Activated CD4-positive, CD25-positive, alpha-beta regulatory T cell treated with anti-CD3 and anti-CD28 coated beads, Interleukin-2, amount 50 U/mL, for 72 hours (primary cell): ENCODE results near the gene TTC7B.

Experiments
- DNase-seq: peaks from one replicate; pipeline ENCODE4 v3.0.0; 2021

TTC7B gene

DNA sequence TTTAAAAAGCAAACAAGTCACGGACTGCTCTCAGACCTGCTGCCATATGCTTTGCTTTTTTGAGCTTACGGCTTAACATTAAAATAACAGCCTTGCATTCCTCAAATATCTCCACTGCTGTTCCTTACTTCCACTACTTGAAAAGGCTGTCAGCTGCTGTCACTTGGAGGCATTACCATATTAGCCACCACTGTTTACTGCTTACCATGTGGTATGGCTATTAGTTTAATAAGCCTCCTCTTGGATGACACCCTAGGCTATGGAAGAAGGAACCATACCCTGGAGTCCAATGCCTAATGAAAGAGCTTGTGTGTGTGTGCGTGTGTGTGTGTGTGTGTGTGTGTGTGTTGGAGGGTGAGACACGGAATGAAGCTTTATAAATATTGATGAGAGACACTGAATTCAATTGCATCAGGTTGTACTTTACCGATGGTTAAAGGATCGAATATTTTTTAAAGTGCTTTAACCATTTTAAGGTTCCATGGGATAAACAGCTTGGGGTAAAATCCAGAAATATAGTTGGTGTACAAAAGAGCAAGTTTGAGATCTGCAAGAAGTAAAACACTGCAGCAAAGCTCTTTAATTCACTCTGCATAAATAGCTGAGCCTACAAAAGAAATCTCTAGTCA, 174.5 kb downstream of the TTC7B start:
- no peak for DNase-seq

DNA sequence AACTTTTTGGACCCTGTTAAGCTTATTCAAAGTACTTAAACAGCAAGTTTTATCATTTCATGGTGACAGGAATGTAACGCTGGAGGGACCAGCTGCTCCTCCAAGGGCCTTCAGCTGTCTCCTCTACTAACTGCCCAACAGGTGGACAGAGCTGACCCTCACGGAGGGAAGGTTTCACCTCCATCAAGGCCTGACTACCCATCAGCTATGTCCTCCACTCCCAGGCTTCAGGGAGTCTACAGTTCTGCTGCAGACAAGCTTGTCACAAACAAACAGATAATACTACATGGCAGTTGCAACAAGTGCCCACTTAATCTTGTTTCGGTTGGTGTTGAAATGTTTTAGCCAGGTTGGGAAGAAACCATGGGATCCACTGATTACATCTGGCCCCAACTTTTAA, 175.1 kb downstream of the TTC7B start:
- no peak for DNase-seq

DNA sequence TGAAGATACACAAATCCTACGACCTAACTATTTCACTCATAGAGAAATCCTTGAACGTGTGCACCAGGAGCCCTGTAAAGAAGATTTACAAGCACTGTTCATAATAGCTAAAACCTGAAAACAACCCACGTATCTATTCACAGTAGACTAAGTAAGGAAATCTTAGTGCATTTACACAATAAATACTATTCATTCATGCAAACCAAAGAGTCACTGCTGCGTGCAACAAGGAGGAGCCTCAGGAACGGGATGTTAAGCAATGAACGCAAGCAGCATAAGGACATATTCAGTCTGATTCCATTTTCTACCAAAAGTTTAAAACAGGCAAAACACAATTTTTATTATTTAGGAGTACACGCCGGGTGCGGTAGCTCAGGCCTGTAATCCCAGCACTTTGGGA, 176.6 kb downstream of the TTC7B start:
- no peak for DNase-seq

DNA sequence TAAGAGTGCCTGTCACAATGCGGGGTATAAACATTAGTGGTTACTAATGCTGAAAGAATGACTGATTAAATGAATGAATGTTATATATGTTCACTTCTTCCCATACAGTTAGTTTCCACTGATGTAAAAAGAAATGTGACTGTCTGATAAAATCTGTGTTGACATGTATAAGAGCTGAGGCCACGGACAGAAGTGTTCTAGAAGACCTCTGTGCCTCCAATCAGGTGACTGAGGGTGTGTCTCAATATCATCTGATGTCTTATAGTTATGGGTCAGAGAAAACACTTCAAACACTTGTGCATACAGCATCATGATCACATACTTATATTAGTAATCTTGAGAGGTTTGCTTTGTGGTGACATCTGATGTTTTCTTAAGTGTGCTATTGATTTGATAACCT, 183.4 kb downstream of the TTC7B start:
- DNase-seq: no peak

DNA sequence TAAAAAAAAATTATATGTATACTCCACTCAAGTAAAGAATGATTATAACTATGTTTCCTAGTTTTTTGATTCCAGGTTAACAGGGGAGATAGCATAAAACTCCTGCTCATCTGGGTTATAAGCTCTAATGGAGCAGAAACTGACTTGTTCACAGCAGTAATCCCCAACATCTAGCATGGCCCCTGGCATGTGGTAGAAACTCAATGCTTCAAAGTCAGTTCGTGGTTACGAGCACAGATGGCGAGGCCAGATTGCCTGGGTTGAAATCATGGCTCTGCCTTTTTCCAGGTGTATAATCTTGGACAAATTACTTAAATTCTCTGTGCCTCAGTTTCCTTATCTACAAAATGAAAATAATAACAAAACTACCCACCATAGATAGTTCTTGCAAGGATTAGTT, 183.8 kb downstream of the TTC7B start:
- no peak for DNase-seq

DNA sequence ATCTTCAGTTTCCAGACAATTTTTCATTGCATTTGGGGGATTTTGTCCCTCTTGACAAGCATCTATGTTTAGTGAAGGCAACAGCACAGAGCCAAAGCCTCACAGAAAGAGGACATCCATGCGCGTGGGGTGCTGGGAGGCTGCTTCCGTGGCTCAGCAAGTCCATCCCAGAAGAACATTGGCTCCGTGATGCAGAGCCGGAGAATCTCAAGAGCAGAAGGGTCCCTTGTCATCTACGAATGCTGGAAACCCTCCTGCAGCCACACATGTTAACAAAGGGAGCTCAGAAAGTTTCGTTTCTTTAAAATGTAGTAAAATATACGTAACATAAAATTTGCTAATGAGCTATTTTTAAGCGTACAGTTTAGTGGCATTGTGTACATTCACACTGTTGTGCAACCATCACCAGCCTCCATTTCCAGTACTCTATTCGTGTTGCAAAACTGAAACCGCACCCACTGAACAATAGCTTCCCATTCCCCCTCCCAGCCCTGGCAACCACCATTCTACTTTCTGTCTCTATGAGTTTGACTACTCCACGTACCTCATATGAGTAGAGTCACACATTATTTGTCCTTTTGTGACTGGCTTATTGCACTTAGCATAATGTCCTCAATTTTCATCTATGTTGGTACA, 185.9 kb downstream of the TTC7B start:
- no peak for DNase-seq

DNA sequence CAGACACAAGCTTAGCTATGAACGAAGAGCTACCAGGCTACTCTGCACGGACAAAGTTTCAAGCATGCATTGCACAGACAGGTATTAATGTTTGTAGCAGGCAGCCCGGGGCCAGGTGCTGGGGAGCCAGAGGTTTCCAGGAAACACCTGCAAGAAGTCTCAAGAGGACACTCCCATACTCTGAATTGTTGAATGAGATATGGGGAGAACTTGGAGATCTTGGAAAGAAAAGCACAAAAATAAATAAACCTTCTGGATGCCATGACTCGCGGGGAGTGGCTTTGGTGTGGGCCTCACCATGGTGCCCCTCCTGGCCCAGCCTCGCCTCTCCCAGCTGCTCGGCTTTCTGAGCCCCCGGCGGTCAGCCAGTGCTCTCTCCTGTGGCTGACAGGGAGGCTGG, 186.8 kb downstream of the TTC7B start:
- DNase-seq: no peak

DNA sequence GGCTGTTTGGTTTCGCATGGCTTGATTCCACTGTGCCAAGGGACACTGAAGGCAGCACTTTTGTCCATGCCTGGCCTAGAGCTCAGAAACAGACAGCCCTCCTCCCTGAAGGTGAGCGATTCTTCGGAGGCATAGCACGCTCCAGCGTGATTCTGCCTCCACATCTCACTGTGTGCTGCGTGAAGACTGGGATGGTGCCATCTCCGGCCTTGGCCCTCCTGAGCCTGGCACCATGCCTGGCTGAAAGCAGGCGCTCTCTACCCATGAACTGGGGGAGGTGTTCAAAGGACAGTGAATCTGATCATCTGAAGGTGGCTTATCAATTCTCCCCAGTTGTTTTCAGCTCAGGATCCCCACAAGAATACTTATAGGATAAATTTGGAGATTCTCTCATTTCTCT, 187.4 kb downstream of the TTC7B start:
- no peak for DNase-seq

DNA sequence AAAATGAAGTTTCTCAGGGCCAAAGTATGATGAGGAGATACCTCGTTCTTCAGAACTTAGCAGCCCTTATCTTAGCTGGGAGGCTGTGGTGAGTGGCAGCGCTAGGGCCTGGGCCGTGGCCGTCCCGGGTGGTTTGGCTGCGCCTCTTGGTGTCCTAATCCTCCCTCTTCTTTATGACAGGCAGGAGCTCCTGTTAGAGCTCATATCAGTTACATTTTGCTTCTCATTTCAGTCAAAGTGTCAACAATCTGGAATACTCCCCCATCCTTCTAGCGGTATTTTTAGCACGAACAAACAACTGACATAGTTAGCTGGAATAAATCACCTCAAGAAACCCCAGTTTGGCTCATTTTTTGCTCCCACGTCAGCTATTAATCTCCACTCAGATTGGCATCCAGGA, 188.8 kb downstream of the TTC7B start:
- no peak for DNase-seq

DNA sequence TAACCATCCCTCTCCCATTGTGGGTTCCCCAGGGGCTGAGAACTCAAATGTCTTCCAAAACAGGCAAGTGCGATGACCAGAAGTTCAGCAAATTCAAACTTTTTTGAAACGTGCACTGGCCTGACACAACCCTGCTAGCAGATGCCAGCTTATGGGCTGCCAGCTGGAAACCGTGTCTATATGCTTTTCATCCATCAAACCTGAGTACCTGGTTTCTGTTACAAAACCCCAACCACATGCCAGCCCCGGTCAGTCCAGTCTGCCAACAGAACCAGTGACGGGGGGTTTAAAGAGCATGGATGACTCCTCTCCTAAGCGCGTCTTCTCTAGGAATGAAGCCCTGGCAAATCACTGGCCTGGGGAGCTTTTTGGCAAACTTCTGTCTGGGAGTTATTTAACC, 189.7 kb downstream of the TTC7B start:
- no peak for DNase-seq

DNA sequence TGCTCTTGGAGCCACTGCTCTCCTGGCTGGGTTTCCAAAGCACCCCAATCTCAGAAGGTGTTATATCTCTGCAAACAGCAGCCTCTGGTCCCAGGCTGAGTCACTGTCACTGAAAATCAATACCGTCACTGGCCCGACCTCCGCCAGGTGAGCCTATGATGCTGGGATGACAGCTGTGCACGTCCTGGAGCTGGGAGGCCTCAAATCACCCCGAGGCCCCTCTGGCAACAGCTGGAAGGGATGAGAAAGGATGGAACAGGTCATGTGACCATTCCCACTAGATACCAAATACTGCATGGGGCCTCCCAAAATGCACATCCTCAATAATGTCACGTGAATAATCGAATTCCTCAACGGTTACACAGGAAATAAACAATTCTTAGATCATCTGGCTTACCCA, 190.8 kb downstream of the TTC7B start:
- DNase-seq: no peak

DNA sequence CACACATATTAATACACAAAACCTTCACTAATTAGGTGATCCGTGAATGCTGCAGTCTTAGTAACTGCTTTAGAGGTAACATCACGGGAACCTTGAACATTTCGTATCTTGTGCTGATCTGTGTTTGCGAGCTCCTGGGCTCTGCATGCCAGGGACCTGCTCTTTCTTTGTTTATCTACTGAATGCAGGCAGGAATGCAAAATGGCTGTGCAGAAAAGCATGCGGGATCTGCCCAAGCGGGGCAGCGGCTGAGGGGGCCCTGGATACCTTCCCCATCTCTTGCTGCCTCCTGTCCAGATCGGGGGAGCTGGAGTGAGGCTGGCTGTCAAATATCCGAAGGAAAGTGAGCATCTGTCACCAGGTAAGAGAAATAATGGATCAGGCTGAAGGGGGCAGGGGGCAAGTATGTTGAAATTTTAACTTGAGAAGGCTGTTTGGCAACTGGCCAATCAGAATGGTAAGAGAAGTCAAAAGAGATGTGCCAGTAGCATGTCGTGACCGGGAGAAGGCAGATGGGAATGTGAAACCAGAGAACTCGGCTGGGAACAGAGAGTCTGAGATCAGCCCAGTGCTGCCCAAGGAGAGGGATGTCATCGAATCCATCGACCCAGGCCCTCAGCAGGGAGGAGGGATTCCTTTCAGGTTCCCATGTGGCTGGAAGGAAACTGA, 191.4 kb downstream of the TTC7B start:
- no peak for DNase-seq

DNA sequence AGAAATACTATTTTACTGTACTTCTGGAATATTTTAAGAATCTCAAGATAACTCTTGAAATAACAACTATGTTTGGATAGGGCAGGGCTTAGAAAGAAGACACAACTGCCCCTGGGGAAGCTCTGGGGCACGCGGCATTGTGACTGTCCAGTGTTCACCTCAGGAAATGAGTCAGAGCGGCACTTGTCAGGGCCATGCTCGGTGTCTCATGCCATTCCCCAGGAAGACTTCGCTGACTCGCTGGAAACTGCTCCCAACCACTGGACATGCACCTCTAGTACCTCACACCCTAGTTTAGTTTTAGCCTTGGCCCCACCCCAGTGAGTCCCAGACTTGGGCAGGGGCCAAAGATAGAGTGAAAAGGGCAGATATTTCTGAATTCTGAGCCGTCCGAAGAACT, 192.0 kb downstream of the TTC7B start:
- DNase-seq: no peak

DNA sequence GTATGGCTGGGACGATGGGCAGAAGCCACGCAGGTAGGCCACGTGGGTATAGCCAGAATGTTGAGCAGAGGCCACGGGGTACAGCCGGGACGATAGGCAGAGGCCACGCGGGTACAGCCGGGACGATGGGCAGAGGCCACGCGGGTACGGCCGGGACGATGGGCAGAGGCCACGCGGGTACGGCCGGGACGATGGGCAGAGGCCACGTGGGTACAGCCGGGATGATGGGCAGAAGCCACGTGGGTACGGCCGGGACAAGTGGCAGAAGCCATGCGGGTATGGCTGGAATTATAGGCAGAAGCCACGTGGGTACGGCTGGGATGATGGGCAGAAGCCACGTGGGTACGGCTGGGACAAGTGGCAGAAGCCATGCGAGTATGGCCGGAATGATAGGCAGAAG, 195.0 kb downstream of the TTC7B start:
- DNase-seq: no peak

DNA sequence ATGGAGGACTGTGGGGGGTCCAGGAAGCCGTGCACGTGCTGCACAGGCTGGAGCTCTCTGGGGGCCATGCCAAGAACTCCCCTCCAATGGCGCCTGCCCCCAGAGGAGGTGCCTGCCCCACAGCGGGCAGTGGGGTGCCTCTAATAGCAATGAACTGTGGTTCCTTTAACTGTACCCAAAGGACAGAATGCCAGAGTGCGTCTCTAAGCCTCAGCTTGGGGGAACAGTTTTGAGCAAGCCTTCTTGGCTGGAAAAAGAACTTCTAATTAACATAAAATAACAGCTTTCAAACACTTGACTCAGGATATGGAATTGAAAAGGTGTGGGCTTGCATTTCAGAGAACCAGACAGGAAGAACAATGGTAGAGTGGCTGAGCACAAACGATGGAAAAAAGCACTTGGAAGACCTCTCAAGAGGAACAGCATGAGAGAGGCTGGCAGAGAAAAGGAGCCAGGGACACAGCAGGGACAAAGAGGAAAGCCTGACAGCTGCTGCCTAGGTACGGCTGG, 195.6 kb downstream of the TTC7B start:
- DNase-seq: no peak

DNA sequence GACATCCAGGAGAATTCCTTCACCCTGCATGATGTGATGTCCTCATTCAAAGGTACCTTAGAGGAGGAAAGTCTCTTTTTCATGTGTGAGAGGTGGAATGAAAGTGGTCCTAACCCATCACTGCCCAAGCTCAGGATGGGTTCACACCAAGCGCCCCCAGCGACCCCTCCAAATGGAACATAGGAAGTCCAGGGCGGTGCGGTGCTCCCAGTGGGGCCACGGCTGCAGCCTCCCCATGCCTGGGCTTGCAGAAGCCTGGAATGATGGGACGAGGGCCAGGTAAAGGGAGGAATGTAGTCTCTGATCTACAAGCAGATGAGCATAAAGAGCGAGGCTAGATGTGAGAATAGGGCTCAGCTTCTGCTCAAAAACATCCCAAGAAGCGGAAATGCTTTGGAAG, 196.3 kb downstream of the TTC7B start:
- DNase-seq: no peak

DNA sequence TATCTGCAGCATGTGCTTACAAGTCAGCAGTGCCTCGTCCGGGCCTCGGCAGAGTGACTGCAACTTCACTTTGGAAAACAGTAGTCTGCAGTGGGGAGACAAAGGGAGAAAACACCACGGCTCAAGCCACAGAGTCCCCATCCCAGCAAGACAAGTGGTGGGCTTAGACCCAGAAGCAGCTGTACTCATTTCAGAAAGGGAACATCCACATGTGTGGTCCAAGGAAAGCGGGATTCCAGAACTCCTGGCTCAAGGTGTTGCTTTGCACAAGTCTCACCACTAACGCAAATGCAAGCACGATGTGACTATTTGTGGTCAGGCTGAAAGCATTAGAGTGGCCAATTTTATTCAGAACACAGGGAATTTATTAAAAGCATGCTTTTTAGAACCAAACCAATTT, 198.3 kb downstream of the TTC7B start:
- DNase-seq: no peak

DNA sequence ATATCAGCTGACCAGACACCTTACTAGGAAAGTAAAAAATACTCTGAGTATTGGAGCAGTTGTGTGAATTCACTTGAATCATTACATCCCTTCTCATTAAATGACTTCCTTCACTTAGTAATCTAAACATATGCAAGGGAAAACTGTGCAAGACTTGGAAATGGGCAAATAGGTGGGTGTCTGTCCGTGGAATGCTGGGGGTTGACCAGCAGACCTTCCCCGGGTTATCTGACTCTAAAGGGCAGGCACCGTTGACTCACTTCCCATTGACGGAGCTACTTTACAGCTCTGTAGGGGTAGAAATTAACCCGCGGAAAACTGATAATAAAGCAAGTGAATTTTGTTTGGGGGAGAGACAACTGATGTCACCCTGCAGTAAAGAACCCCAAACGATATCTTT, 199.3 kb downstream of the TTC7B start:
- DNase-seq: no peak

DNA sequence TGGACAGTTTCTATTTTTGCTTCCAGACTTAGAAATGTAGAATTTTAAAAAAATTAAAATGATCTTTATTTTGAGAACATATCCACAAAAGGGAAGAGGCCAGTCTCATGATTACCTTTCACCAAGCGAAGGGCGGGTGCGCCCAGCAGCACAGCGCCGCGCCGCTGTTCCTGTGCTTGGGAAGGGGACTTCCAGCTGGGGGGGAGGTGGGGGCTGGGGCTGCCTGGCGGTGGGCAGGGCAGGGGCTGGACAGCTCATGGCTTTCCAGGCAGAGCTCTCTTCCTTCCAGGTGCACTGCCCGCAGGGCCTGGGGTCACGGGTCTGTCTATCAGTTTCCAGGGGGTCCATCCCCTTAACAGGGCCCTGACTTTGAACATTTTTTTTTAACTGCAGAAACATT, 199.9 kb downstream of the TTC7B start:
- DNase-seq: no peak

DNA sequence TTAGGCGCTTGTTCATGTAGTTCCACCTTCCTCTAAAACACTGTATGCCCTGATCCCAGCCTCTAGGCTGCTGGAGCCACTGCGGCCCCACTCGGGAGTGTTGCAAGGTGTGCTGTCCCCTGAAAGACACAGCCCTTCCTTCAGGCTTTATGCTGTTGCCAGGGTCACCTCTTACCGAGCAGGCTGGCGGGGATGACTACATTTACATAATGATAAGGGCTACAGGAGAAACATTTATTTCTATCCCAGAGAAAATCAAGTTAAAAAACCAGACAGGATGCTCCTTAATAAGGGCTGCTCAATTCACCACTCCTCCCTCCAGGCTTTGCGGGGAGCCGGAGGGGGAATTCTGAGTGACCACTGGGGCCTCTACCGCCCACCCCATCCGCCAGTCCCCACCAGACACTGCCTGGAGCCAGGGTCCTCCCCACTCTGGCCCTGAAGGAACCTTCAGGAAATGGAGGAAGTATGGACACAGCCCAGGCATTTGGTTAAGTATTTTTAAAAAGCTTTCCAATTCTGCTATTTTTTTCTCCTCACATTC, 200.6 kb downstream of the TTC7B start:
- DNase-seq: no peak

DNA sequence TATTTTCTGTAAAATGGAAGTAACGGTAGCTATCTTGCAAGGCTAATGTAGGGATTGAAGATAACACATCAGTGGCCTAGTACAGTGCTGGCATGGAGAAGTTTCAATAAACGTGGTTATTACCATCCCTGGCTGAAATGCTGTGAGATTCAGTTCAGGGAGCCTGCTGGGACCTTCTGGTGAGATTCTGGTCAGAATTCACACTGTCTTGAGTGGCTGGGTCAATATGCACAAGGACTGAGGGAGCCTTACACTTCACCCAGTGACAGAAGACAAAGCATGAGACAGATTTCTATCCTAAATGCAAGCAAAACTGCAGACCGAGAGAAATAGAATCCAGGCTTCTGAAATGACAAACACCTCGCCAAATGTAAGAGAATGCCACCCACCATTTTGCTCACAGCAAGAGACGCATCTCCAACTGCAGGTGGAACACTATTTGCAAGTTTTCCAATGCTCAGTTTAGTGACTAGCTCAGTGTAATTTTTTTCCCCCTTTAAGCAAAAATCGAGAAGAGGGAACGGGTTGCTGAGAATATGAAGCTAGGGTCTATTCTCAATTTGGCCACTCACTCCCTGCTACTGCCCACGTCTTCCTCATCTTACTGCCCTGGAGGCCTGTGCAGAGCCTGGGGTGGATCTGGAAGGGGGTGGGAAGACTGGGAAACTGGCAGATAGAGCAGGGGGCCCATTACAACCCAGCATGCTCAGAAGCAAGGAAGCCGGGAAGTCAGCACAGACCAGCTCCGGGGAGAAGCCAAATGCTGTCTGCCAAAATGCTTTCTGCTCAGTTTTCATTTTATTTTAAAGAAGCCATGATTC, 201.3 kb downstream of the TTC7B start:
- no peak for DNase-seq

DNA sequence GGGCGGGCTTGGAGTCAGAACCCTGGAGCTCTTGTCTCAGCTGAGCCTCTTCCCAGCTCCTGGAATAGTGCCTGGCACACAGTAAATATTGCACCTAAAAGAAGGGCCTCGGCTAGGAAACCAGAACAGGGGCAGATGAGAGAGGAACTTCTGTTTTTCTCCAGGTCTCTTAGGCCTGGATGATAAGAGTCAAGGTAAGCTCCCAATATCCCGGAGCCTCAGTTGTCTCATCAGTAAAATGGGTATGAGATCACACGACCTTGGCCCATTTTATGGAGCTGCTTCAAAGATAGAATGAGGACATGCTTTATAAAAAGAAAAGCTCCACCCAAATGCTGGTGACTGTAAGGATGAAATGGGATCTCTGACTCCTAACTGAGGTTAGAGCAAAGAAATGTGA, 202.2 kb downstream of the TTC7B start:
- DNase-seq: no peak

DNA sequence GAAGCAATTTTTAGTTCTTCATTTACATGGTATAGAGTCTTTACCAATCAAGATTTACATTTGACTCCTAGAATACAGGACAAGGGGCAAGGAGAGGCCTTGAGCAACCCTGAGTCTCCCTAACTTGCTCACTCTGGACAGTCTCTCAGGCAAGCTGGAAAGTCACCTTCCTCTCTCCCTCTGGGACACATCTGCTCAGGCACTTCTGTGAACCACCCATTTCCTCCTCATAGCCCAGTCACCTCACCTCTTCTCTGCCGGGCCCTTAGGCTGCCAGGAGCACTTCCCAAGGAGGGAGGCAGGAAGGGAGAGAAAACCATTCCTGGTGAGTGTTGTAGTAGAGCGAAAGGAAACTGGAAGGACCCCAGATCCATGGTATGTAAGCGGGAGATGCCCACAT, 202.8 kb downstream of the TTC7B start:
- no peak for DNase-seq
